HCT116 (cell line): ENCODE results near the gene NFKB1. TPM values are rescaled to one million over a fixed set of nuclear protein-coding genes. Genes with fewer than 3 reads are reported as not detected.

Experiments
- ATAC-seq: fragments of 200-7000 bp; cut with Tn5 transposase; 2 replicates; pipeline ENCODE4 v1.9.1; 2020; ENCODE audit warnings: mild to moderate bottlenecking, moderate library complexity
- BruUV-seq: library from RNA; stranded (reverse); fragments of 400-500 nt; replicated peaks from 2 replicates; lab custom pipeline; 2021; lab: Mats Ljungman, UMichigan
- CTCF ChIA-PET: fragments of 300-600 bp; sonication (Branson Sonifier 250); formaldehyde crosslinking; loops from one replicate; lab custom pipeline; 2021; ENCODE audit warnings: antibody characterized with exemption; lab: Charles Lee
- POLR2A ChIA-PET: fragments of 300-600, 350-600 bp; sonication (Branson Sonifier 250); formaldehyde crosslinking; loops from one replicate; lab custom pipeline; 2021; ENCODE audit warnings: antibody characterized with exemption; lab: Charles Lee
- RAD21 ChIA-PET, 2 experiments: fragments of 300-600 bp; sonication (Branson Sonifier 250); formaldehyde crosslinking; loops; one replicate each; lab custom pipeline; 2023; ENCODE audit warnings: low total read pairs in 2 of 2; ENCODE audit not compliant: uncharacterized antibody in 2 of 2, unreplicated experiment in 2 of 2, low non-redundant PET in 1 of 2; lab: Charles Lee
- DNase-seq: peaks from one replicate; pipeline ENCODE4 v3.0.0-alpha.2; 2010; ENCODE audit warnings: low read depth, low spot score
- H2AFZ ChIP-seq: fragments of 200-600 bp; shearing (Covaris generic), sonication (generic); 2 replicates; pipeline ENCODE4 v1.6.1; 2017; ENCODE audit warnings: low read depth, mixed run types, mixed read lengths, antibody characterized with exemption, low read length; ENCODE audit not compliant: poor library complexity, severe bottlenecking
- H3K27ac ChIP-seq: 2 replicates; pipeline ENCODE4 v1.5.1; 2012; ENCODE audit warnings: low read depth, low read length
- H3K27me3 ChIP-seq: fragments of 200-600 bp; sonication (generic); 2 replicates; pipeline ENCODE4 v1.6.1; 2016; ENCODE audit warnings: mixed run types, low read length, mixed read lengths; ENCODE audit not compliant: insufficient read depth
- H3K36me3 ChIP-seq, 2 experiments: fragments of 200-500 bp in 1 of 2; fragments of 200-600 bp in 1 of 2; sonication (Bioruptor generic) in 1 of 2; sonication (generic) in 1 of 2; 2 replicates each; pipeline versions ENCODE4 v1.5.1 to v1.6.1; 2014 to 2016; ENCODE audit warnings: low read length in 2 of 2, inconsistent platforms in 1 of 2, mixed read lengths in 1 of 2, mixed run types in 1 of 2; ENCODE audit not compliant: insufficient read depth in 2 of 2, control insufficient read depth in 1 of 2
- H3K4me1 ChIP-seq, 2 experiments: fragments of 200-600 bp in 1 of 2; sonication (generic) in 1 of 2; 2 replicates each; pipeline versions ENCODE4 v1.5.1 to v1.6.1; 2012 to 2017; ENCODE audit warnings: low read length in 2 of 2, inconsistent platforms in 1 of 2, mild to moderate bottlenecking in 1 of 2, mixed read lengths in 1 of 2, mixed run types in 1 of 2, moderate library complexity in 1 of 2; ENCODE audit not compliant: insufficient read depth in 2 of 2, control insufficient read depth in 1 of 2
- H3K4me2 ChIP-seq: fragments of 200-600 bp; sonication (generic); 2 replicates; pipeline ENCODE4 v1.6.1; 2017; ENCODE audit warnings: mixed run types, low read length, mixed read lengths
- H3K4me3 ChIP-seq, 2 experiments: fragments of 200-600 bp in 1 of 2; sonication (generic) in 1 of 2; replicated peaks in 1 of 2; 2 replicates each; pipeline ENCODE4 v1.5.1; 2011 to 2016; ENCODE audit warnings: low read length in 2 of 2, control low read depth in 1 of 2, low read depth in 1 of 2, mild to moderate bottlenecking in 1 of 2, mixed read lengths in 1 of 2, mixed run types in 1 of 2
- H3K79me2 ChIP-seq: fragments of 200-600 bp; sonication (generic); 2 replicates; pipeline ENCODE4 v1.6.1; 2017; ENCODE audit warnings: mild to moderate bottlenecking, mixed run types, low read length, moderate library complexity, mixed read lengths; ENCODE audit not compliant: insufficient read depth
- H3K9ac ChIP-seq: fragments of 200-600 bp; sonication (generic); 2 replicates; pipeline ENCODE4 v1.6.1; 2016; ENCODE audit warnings: low read length, mixed read lengths
- H3K9me2 ChIP-seq: fragments of 200-600 bp; sonication (generic), shearing (Covaris generic); 2 replicates; pipeline ENCODE4 v1.6.1; 2017; ENCODE audit warnings: mixed run types, mild to moderate bottlenecking, moderate library complexity; ENCODE audit not compliant: insufficient read depth
- H3K9me3 ChIP-seq, 2 experiments: fragments of 200-500 bp in 1 of 2; fragments of 200-600 bp in 1 of 2; sonication (Bioruptor generic) in 1 of 2; sonication (generic) in 1 of 2; 2 replicates each; pipeline ENCODE4 v1.6.1; 2014 to 2017; ENCODE audit warnings: low read length in 2 of 2, mixed read lengths in 2 of 2, inconsistent platforms in 1 of 2, low read depth in 1 of 2, mild to moderate bottlenecking in 1 of 2, mixed run types in 1 of 2, moderate library complexity in 1 of 2; ENCODE audit not compliant: control insufficient read depth in 1 of 2, insufficient read depth in 1 of 2
- H4K20me1 ChIP-seq: fragments of 200-600 bp; sonication (generic), shearing (Covaris generic); 2 replicates; pipeline ENCODE4 v1.6.1; 2017; ENCODE audit warnings: mixed run types, mild to moderate bottlenecking, moderate library complexity; ENCODE audit not compliant: insufficient read depth
- EGR1 ChIP-seq: IDR thresholded peaks from 2 replicates; pipeline ENCODE4 v1.6.1; 2012; ENCODE audit warnings: low read depth
- ELF1 ChIP-seq: IDR thresholded peaks from 2 replicates; pipeline ENCODE4 v1.6.1; 2012; ENCODE audit warnings: low read depth, borderline replicate concordance
- JUND ChIP-seq: IDR thresholded peaks from 2 replicates; pipeline ENCODE4 v1.6.1; 2012
- RAD21 ChIP-seq: IDR thresholded peaks from 2 replicates; pipeline ENCODE4 v1.6.1; 2012; ENCODE audit warnings: low read depth, mild to moderate bottlenecking
- SRF ChIP-seq: IDR thresholded peaks from 2 replicates; pipeline ENCODE4 v1.6.1; 2012; ENCODE audit warnings: low read depth
- YY1 ChIP-seq: IDR thresholded peaks from 2 replicates; pipeline ENCODE4 v1.6.1; 2011; ENCODE audit warnings: low read length, low read depth, moderate library complexity, mild to moderate bottlenecking; ENCODE audit not compliant: insufficient replicate concordance; ENCODE audit errors: extremely low read depth
- ZFX ChIP-seq: fragments of 450-650 bp; IDR thresholded peaks from 2 replicates; pipeline ENCODE4 v1.6.1; 2017
- intact Hi-C: fragments of 100-400 bp; cut with micrococcal nuclease; formaldehyde crosslinking; loops from 2 replicates; pipeline ENCODE4 v1.10.0; 2022
- total RNA-seq: library from RNA; stranded (reverse); gene quantifications from one replicate; pipeline ENCODE4 v1.2.1, GENCODE V29; 2021; ENCODE audit not compliant: unreplicated experiment
- TF ChIP-seq, protein P1 (sequence below), 3 experiments: fragments of 200-600 bp in 1 of 3; sonication (generic) in 1 of 3; IDR thresholded peaks in 2 of 3; conservative IDR thresholded peaks in 1 of 3; 2 replicates each; pipeline ENCODE4 v1.5.1; 2012 to 2017; ENCODE audit warnings: low read depth in 2 of 3, low read length in 2 of 3, antibody characterized with exemption in 1 of 3, borderline replicate concordance in 1 of 3, control low read depth in 1 of 3, mild to moderate bottlenecking in 1 of 3, mixed read lengths in 1 of 3, mixed run types in 1 of 3, moderate library complexity in 1 of 3; ENCODE audit not compliant: insufficient read depth in 1 of 3
- TF ChIP-seq, protein P2 (sequence below): IDR thresholded peaks from 2 replicates; pipeline ENCODE4 v1.6.1; 2012
- TF ChIP-seq, protein P3 (sequence below): IDR thresholded peaks from 2 replicates; pipeline ENCODE4 v1.6.1; 2012
- TF ChIP-seq, protein P4 (sequence below): IDR thresholded peaks from 2 replicates; pipeline ENCODE4 v1.6.1; 2012; ENCODE audit warnings: low read depth
- TF ChIP-seq, protein P5 (sequence below): IDR thresholded peaks from 2 replicates; pipeline ENCODE4 v1.6.1; 2011; ENCODE audit warnings: mild to moderate bottlenecking, low read length, moderate library complexity; ENCODE audit not compliant: insufficient replicate concordance; ENCODE audit errors: extremely low read depth

The NFKB1 gene
- total RNA-seq, 1 experiment from 2014 or later = 29.4 TPM

DNA sequence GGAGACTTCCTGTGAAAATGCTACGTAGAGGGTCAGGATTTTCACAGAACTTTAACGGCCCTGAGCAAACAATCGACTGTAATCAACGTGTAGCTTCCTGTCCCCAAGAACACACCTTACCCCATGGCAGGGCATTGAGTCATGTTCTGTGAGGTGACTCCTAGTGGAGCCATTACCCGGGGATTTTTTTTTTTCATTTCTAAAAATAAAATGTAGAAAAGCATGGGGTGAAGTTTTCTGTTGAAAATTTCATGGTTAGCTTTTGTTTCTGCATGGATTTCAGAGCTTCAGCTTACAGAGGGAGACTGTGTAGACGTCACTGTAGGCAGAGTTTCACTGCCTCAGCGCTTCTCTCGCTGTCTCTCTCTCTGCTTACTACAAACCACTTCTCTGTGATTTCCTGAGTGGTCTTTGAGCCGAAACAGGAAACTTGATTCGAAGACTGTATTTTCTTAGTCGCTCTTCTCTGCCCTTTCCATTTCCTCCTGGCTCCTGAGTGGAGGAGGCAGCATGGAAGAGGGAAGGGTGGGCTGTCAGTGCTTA lies 111.7 kb downstream of the NFKB1 start:
- Histone ChIP-seq H3K9me3 (no peaks in the 10 kb centered on the region), H3K4me3 (no peak overlapping the region), H3K4me2 (no peak overlapping the region), H3K79me2 (no peaks in the 10 kb centered on the region), H2AFZ (no peak overlapping the region), H3K27ac (no peak overlapping the region), H3K4me1 (no peaks in the 10 kb centered on the region), H3K9ac (no peak overlapping the region), H3K27me3 (no peaks in the 10 kb centered on the region), H3K9me2 (no peaks in the 10 kb centered on the region), H4K20me1 (no peaks in the 10 kb centered on the region), H3K36me3 (peaks cover 10 to 11% of the 10 kb centered on the region in 2 experiments; a peak in 2 of 4 replicates)
- BruUV-seq = no TSS peak
- DNase-seq (no peak), ATAC-seq (no peak)
- TF ChIP-seq, protein P1, sequence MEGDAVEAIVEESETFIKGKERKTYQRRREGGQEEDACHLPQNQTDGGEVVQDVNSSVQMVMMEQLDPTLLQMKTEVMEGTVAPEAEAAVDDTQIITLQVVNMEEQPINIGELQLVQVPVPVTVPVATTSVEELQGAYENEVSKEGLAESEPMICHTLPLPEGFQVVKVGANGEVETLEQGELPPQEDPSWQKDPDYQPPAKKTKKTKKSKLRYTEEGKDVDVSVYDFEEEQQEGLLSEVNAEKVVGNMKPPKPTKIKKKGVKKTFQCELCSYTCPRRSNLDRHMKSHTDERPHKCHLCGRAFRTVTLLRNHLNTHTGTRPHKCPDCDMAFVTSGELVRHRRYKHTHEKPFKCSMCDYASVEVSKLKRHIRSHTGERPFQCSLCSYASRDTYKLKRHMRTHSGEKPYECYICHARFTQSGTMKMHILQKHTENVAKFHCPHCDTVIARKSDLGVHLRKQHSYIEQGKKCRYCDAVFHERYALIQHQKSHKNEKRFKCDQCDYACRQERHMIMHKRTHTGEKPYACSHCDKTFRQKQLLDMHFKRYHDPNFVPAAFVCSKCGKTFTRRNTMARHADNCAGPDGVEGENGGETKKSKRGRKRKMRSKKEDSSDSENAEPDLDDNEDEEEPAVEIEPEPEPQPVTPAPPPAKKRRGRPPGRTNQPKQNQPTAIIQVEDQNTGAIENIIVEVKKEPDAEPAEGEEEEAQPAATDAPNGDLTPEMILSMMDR (IDR thresholded peaks at IDR 0.05 in 2 of 3, conservative IDR thresholded peaks at IDR 0.05 in 1 of 3; ENCODE audit: borderline replicate concordance in 1 of 3, insufficient read depth in 1 of 3, low read depth in 2 of 3, low read length in 2 of 3) = no peak
- TF ChIP-seq ELF1 (no peak), RAD21 (no peak), ZFX (no peak), SRF (no peak), EGR1 (no peak), YY1 (no peak), JUND (no peak)
- TF ChIP-seq, protein P2, sequence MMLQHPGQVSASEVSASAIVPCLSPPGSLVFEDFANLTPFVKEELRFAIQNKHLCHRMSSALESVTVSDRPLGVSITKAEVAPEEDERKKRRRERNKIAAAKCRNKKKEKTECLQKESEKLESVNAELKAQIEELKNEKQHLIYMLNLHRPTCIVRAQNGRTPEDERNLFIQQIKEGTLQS = no peak
- TF ChIP-seq, protein P3, sequence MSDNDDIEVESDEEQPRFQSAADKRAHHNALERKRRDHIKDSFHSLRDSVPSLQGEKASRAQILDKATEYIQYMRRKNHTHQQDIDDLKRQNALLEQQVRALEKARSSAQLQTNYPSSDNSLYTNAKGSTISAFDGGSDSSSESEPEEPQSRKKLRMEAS = no peak
- TF ChIP-seq, protein P4, sequence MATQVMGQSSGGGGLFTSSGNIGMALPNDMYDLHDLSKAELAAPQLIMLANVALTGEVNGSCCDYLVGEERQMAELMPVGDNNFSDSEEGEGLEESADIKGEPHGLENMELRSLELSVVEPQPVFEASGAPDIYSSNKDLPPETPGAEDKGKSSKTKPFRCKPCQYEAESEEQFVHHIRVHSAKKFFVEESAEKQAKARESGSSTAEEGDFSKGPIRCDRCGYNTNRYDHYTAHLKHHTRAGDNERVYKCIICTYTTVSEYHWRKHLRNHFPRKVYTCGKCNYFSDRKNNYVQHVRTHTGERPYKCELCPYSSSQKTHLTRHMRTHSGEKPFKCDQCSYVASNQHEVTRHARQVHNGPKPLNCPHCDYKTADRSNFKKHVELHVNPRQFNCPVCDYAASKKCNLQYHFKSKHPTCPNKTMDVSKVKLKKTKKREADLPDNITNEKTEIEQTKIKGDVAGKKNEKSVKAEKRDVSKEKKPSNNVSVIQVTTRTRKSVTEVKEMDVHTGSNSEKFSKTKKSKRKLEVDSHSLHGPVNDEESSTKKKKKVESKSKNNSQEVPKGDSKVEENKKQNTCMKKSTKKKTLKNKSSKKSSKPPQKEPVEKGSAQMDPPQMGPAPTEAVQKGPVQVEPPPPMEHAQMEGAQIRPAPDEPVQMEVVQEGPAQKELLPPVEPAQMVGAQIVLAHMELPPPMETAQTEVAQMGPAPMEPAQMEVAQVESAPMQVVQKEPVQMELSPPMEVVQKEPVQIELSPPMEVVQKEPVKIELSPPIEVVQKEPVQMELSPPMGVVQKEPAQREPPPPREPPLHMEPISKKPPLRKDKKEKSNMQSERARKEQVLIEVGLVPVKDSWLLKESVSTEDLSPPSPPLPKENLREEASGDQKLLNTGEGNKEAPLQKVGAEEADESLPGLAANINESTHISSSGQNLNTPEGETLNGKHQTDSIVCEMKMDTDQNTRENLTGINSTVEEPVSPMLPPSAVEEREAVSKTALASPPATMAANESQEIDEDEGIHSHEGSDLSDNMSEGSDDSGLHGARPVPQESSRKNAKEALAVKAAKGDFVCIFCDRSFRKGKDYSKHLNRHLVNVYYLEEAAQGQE = no peak
- TF ChIP-seq, protein P5, sequence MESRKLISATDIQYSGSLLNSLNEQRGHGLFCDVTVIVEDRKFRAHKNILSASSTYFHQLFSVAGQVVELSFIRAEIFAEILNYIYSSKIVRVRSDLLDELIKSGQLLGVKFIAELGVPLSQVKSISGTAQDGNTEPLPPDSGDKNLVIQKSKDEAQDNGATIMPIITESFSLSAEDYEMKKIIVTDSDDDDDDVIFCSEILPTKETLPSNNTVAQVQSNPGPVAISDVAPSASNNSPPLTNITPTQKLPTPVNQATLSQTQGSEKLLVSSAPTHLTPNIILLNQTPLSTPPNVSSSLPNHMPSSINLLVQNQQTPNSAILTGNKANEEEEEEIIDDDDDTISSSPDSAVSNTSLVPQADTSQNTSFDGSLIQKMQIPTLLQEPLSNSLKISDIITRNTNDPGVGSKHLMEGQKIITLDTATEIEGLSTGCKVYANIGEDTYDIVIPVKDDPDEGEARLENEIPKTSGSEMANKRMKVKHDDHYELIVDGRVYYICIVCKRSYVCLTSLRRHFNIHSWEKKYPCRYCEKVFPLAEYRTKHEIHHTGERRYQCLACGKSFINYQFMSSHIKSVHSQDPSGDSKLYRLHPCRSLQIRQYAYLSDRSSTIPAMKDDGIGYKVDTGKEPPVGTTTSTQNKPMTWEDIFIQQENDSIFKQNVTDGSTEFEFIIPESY = no peak
- ChIA-PET POLR2A (no interaction called here), RAD21 (no interaction called here), CTCF (interaction anchor here (1.4 kb wide), 1 partner anchor 8 kb away, joined by 3 read pairs; no protein-coding TSS in a partner anchor)
- intact Hi-C loops = no loop called here
